DOHH2 (cell line): ENCODE measurements around the gene IRAK2.

ENCODE experiments used
- CTCF ChIP-seq: fragments of 200-600 bp; sonication (generic); IDR thresholded peaks from one replicate; pipeline ENCODE4 v1.5.1; 2014; ENCODE audit warnings: antibody characterized with exemption, mild to moderate bottlenecking, low read depth, low read length; ENCODE audit not compliant: poor library complexity, severe bottlenecking
- EZH2phosphoT487 ChIP-seq: fragments of 200-600 bp; sonication (generic); IDR thresholded peaks from 2 replicates; pipeline ENCODE4 v1.6.1; 2017; ENCODE audit warnings: borderline replicate concordance, mild to moderate bottlenecking, antibody characterized with exemption, low read length, moderate library complexity, mixed read lengths

GRCh38 chr3:10269443-10269842 lies 104.7 kb downstream of the IRAK2 start:
- TF ChIP-seq CTCF (no peak), EZH2phosphoT487 (no peak)
